ENCODE measurements around the gene AGPAT4. TPM values are rescaled to one million over a fixed set of nuclear protein-coding genes. Genes with fewer than 3 reads are reported as not detected.

AGPAT4 gene
- total and polyA plus RNA-seq, 2 donors (not counting 1 experiment from before 2014, with no cell fraction given) = 4.4 to 6.1 TPM

DNA sequence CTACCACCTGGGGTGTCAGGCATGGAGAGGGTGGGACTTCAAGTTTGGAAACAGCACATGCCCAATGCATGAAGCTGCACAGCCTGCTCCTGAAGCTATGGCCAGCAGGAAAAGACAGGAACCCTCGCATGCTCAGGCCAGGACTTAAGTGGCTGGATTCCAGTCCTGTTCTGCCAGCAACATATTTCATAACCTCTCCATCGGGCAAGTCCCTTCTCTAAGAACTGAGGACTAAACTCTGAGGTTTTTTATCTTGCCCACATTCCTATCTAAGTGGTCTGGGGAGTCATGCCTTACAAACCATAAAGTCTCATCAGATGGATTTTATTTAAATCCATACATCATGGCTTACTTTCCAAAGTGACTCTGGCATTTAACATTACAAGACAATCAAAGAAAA, 27.5 kb upstream of the AGPAT4 start:
- Histone ChIP-seq H3K4me1 (ENCODE audit: control insufficient read depth in 2 of 2, insufficient read depth in 2 of 2, low read length in 2 of 2) (no peaks in the 10 kb centered on the region), H3K79me2 (ENCODE audit: control insufficient read depth, insufficient read depth, low read length) (no peaks in the 10 kb centered on the region), H3K4me2 (replicated peaks; ENCODE audit: low read depth, low read length, poor library complexity, severe bottlenecking) (no peak overlapping the region), H3K4me3 (ENCODE audit: control extremely low read depth in 1 of 5, extremely low read depth in 1 of 5, insufficient read depth in 1 of 5, low read depth in 2 of 5, low read length in 4 of 5) (no peak overlapping the region), H3K27ac (ENCODE audit: low read length in 2 of 2) (no peak overlapping the region), H2AFZ (ENCODE audit: insufficient read depth, low read depth, low read length, poor library complexity, severe bottlenecking) (no peak overlapping the region), H3K27me3 (replicated peaks in 1 of 4; ENCODE audit: control extremely low read depth in 1 of 4, control insufficient read depth in 3 of 4, insufficient read depth in 4 of 4, low read length in 3 of 4) (no peaks in the 10 kb centered on the region), H3K9me3 (ENCODE audit: control extremely low read depth in 1 of 3, control insufficient read depth in 2 of 3, insufficient read depth in 1 of 3, low read length in 2 of 3) (no peaks in the 10 kb centered on the region), H4K20me1 (ENCODE audit: control insufficient read depth, insufficient read depth, low read length, poor library complexity, severe bottlenecking) (no peaks in the 10 kb centered on the region), H3K36me3 (replicated peaks in 1 of 2; ENCODE audit: control extremely low read depth in 1 of 2, control insufficient read depth in 1 of 2, extremely low read depth in 1 of 2, insufficient read depth in 2 of 2, low read length in 1 of 2) (no peaks in the 10 kb centered on the region), H3K9ac (ENCODE audit: low read length) (no peak overlapping the region)
- CTCF ChIA-PET = interaction anchor here (1.3 kb wide), 1 partner anchor 70 kb away, joined by 4 read pairs; no protein-coding TSS in a partner anchor
- POLR2A ChIA-PET = no interaction called here
- intact Hi-C loops (cut with micrococcal nuclease) = no loop called here
- Mint-ChIP-seq H3K4me3 (no peak overlapping the region), H3K9me3 (ENCODE audit: insufficient read depth) (no peaks in the 10 kb centered on the region), H3K4me1 (no peaks in the 10 kb centered on the region), H3K27ac (no peak overlapping the region), H3K27me3 (peaks cover 4% of the 10 kb centered on the region)
- TF ChIP-seq EZH2 (IDR thresholded peaks at IDR 0.05; ENCODE audit: borderline replicate concordance, insufficient read depth, low read depth, low read length, poor library complexity, severe bottlenecking) = no peak
- no peak for TF ChIP-seq CTCF (IDR thresholded peaks at IDR 0.05)
- WGBS (ENCODE audit: insufficient coverage) = 79% methylated on average over 2 of the region's 2 CpGs
- DNase-seq (no peak), ATAC-seq (ENCODE audit: low read depth) (no peak)

DNA sequence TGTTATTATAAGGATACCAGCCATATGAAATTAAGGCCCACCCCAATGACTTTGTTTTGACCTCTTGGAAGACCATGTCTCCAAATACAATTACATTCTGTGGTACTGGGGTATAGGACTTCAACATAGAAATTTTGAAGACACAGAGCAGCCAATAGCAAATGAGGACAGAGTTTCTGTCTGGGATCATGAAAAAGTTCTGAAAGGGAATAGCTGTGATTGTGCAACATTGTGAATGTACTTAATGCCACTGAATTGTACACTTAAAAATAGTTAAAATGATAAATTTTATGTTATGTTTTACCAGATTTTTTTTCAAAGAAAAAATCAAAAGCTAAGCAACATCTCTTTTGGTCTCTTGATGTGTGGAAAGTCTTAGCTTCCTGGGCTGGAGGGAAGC, 27.0 kb upstream of the AGPAT4 start:
- Histone ChIP-seq H3K4me3 (ENCODE audit: control extremely low read depth in 1 of 5, extremely low read depth in 1 of 5, insufficient read depth in 1 of 5, low read depth in 2 of 5, low read length in 4 of 5) (no peak overlapping the region), H3K27me3 (replicated peaks in 1 of 4; ENCODE audit: control extremely low read depth in 1 of 4, control insufficient read depth in 3 of 4, insufficient read depth in 4 of 4, low read length in 3 of 4) (no peaks in the 10 kb centered on the region), H2AFZ (ENCODE audit: insufficient read depth, low read depth, low read length, poor library complexity, severe bottlenecking) (no peak overlapping the region), H3K27ac (ENCODE audit: low read length in 2 of 2) (no peak overlapping the region), H3K4me2 (replicated peaks; ENCODE audit: low read depth, low read length, poor library complexity, severe bottlenecking) (no peak overlapping the region), H4K20me1 (ENCODE audit: control insufficient read depth, insufficient read depth, low read length, poor library complexity, severe bottlenecking) (no peaks in the 10 kb centered on the region), H3K4me1 (ENCODE audit: control insufficient read depth in 2 of 2, insufficient read depth in 2 of 2, low read length in 2 of 2) (no peaks in the 10 kb centered on the region), H3K9ac (ENCODE audit: low read length) (no peak overlapping the region), H3K9me3 (ENCODE audit: control extremely low read depth in 1 of 3, control insufficient read depth in 2 of 3, insufficient read depth in 1 of 3, low read length in 2 of 3) (no peaks in the 10 kb centered on the region), H3K36me3 (replicated peaks in 1 of 2; ENCODE audit: control extremely low read depth in 1 of 2, control insufficient read depth in 1 of 2, extremely low read depth in 1 of 2, insufficient read depth in 2 of 2, low read length in 1 of 2) (no peaks in the 10 kb centered on the region), H3K79me2 (ENCODE audit: control insufficient read depth, insufficient read depth, low read length) (no peaks in the 10 kb centered on the region)
- Mint-ChIP-seq H3K4me3 (no peak overlapping the region), H3K9me3 (ENCODE audit: insufficient read depth) (no peaks in the 10 kb centered on the region), H3K27ac (no peak overlapping the region), H3K4me1 (no peaks in the 10 kb centered on the region), H3K27me3 (peaks cover 4% of the 10 kb centered on the region)
- POLR2A ChIA-PET = no interaction called here
- intact Hi-C loops (cut with micrococcal nuclease) = no loop called here
- TF ChIP-seq EZH2 (IDR thresholded peaks at IDR 0.05; ENCODE audit: borderline replicate concordance, insufficient read depth, low read depth, low read length, poor library complexity, severe bottlenecking) (no peak), CTCF (IDR thresholded peaks at IDR 0.05) (no peak)
- ATAC-seq (ENCODE audit: low read depth) = no peak
- CTCF ChIA-PET = interaction anchor here (1.3 kb wide), 1 partner anchor 70 kb away, joined by 4 read pairs; no protein-coding TSS in a partner anchor
- DNase-seq = no peak

Data from B cell (primary cell).